RPMI7951 (cell line): ENCODE measurements around the gene PGM3. TPM values are rescaled to one million over a fixed set of nuclear protein-coding genes. Genes with fewer than 3 reads are reported as not detected.

Experiments
- DNase-seq: peaks from one replicate; pipeline ENCODE4 v3.0.0-alpha.2; 2012; ENCODE audit warnings: low read depth
- total RNA-seq: library from RNA; depleted of rRNA; stranded (reverse); fragments of >200 nt; shearing (Covaris generic); gene quantifications from 2 replicates; pipeline ENCODE4 v1.2.3, GENCODE V29; 2014

The PGM3 gene
- total RNA-seq, 1 experiment from 2014 or later, result 85.9 TPM

- peak; percentile 98 for DNase-seq
Measured at GRCh38 chr6:83183082-83183828, 9.8 kb downstream of the PGM3 start.

GRCh38 chr6:83182114-83182513 is 11.0 kb downstream of the PGM3 start:
- DNase-seq, result no peak

- DNase-seq, result no peak
Measured at GRCh38 chr6:83180426-83180950, 12.6 kb downstream of the PGM3 start.

GRCh38 chr6:83176246-83176645 is 16.8 kb downstream of the PGM3 start:
- DNase-seq, result no peak

GRCh38 chr6:83169511-83169910 is 23.6 kb downstream of the PGM3 start:
- no peak for DNase-seq

- no peak for DNase-seq
Measured at GRCh38 chr6:83169106-83169505, 24.0 kb downstream of the PGM3 start.

GRCh38 chr6:83168556-83168955 is 24.5 kb downstream of the PGM3 start:
- DNase-seq, result no peak

GRCh38 chr6:83167726-83168278 is 25.3 kb downstream of the PGM3 start:
- DNase-seq, result no peak

GRCh38 chr6:83160167-83160566 is 32.9 kb downstream of the PGM3 start:
- no peak for DNase-seq

GRCh38 chr6:83155794-83156193 is 37.3 kb downstream of the PGM3 start:
- DNase-seq, result no peak

GRCh38 chr6:83153883-83154521 is 39.1 kb downstream of the PGM3 start:
- DNase-seq, result no peak

- no peak for DNase-seq
Measured at GRCh38 chr6:83152913-83153312, 40.2 kb downstream of the PGM3 start.

- DNase-seq, result peak; percentile 60
Measured at GRCh38 chr6:83151114-83151513, 42.0 kb downstream of the PGM3 start.

- no peak for DNase-seq
Measured at GRCh38 chr6:83138758-83139157, 54.3 kb downstream of the PGM3 start.

GRCh38 chr6:83138118-83138722 is 54.8 kb downstream of the PGM3 start:
- no peak for DNase-seq

GRCh38 chr6:83132121-83132520 is 60.9 kb downstream of the PGM3 start:
- DNase-seq, result no peak

- no peak for DNase-seq
Measured at GRCh38 chr6:83127976-83128375, 65.1 kb downstream of the PGM3 start.

- DNase-seq, result no peak
Measured at GRCh38 chr6:83127258-83127657, 65.8 kb downstream of the PGM3 start.

- no peak for DNase-seq
Measured at GRCh38 chr6:83126807-83127206, 66.3 kb downstream of the PGM3 start.

- no peak for DNase-seq
Measured at GRCh38 chr6:83126223-83126622, 66.8 kb downstream of the PGM3 start.

- DNase-seq, result no peak
Measured at GRCh38 chr6:83125425-83125824, 67.6 kb downstream of the PGM3 start.

GRCh38 chr6:83124553-83124952 is 68.5 kb downstream of the PGM3 start:
- DNase-seq, result no peak
